B cell (primary cell): ENCODE data around the gene CREB3. TPM values are rescaled to one million over a fixed set of nuclear protein-coding genes. Genes with fewer than 3 reads are reported as not detected.

Experiments used
- ATAC-seq: fragments of 200-7000 bp; cut with Tn5 transposase; one replicate; pipeline ENCODE4 v1.10.0; 2021; ENCODE audit warnings: low read depth, mild to moderate bottlenecking, moderate number of reproducible peaks, moderate library complexity
- CTCF ChIA-PET: fragments of 350-600 bp; sonication (Branson Sonifier 250); formaldehyde crosslinking; loops from one replicate; lab custom pipeline; 2021; ENCODE audit warnings: antibody characterized with exemption, inconsistent platforms; lab: Charles Lee
- POLR2A ChIA-PET: fragments of 350-600 bp; sonication (Branson Sonifier 250); formaldehyde crosslinking; loops from one replicate; lab custom pipeline; 2021; ENCODE audit warnings: antibody characterized with exemption; lab: Charles Lee
- DNase-seq: peaks from one replicate; pipeline ENCODE4 v3.0.0; 2013
- H2AFZ ChIP-seq: 2 replicates; pipeline ENCODE4 v1.6.1; 2012; ENCODE audit warnings: mild to moderate bottlenecking, low read depth, low read length; ENCODE audit not compliant: insufficient read depth, poor library complexity, severe bottlenecking
- H3K27ac ChIP-seq, 2 donors: 1 replicate in 1 of 2; 2 replicates in 1 of 2; pipeline ENCODE4 v1.5.1; 2012 to 2013; ENCODE audit warnings: low read length in 2 of 2, mild to moderate bottlenecking in 2 of 2, moderate library complexity in 1 of 2
- H3K27me3 ChIP-seq, 4 experiments: fragments of 200-600 bp in 1 of 4; sonication (generic) in 1 of 4; replicated peaks in 1 of 4; 1 replicate in 2 of 4; 2 replicates in 2 of 4; pipeline versions ENCODE4 v1.6.1 to v1.7.0; 2013 to 2016; ENCODE audit warnings: low read length in 3 of 4, mild to moderate bottlenecking in 2 of 4, mixed read lengths in 1 of 4, moderate library complexity in 1 of 4; ENCODE audit not compliant: insufficient read depth in 4 of 4, control insufficient read depth in 3 of 4; ENCODE audit errors: control extremely low read depth in 1 of 4
- H3K36me3 ChIP-seq, 2 experiments: replicated peaks in 1 of 2; 1 replicate in 1 of 2; 2 replicates in 1 of 2; pipeline versions ENCODE4 v1.6.1 to v1.7.1; 2013; ENCODE audit warnings: low read length in 1 of 2; ENCODE audit not compliant: insufficient read depth in 2 of 2, control insufficient read depth in 1 of 2; ENCODE audit errors: control extremely low read depth in 1 of 2, extremely low read depth in 1 of 2
- H3K4me1 ChIP-seq, 2 donors: fragments of 200-600 bp in 1 of 2; sonication (generic) in 1 of 2; 1 replicate in 1 of 2; 2 replicates in 1 of 2; pipeline versions ENCODE4 v1.5.1 to v1.6.1; 2013 to 2017; ENCODE audit warnings: low read length in 2 of 2; ENCODE audit not compliant: control insufficient read depth in 2 of 2, insufficient read depth in 2 of 2
- H3K4me2 ChIP-seq: replicated peaks from 2 replicates; pipeline ENCODE3; 2012; ENCODE audit warnings: mild to moderate bottlenecking, low read depth, low read length; ENCODE audit not compliant: poor library complexity, severe bottlenecking
- H3K4me3 ChIP-seq, 5 experiments: fragments of 200-600 bp in 1 of 5; sonication (generic) in 1 of 5; 1 replicate in 3 of 5; 2 replicates in 2 of 5; pipeline versions ENCODE4 v1.5.1 to v1.7.0; 2011 to 2016; ENCODE audit warnings: low read length in 4 of 5, mild to moderate bottlenecking in 4 of 5, low read depth in 2 of 5, control low read depth in 1 of 5, moderate library complexity in 1 of 5; ENCODE audit not compliant: insufficient read depth in 1 of 5; ENCODE audit errors: control extremely low read depth in 1 of 5, extremely low read depth in 1 of 5
- H3K79me2 ChIP-seq: fragments of 200-600 bp; sonication (generic); one replicate; pipeline ENCODE4 v1.6.0; 2016; ENCODE audit warnings: low read length; ENCODE audit not compliant: control insufficient read depth, insufficient read depth
- H3K9ac ChIP-seq: fragments of 200-600 bp; sonication (generic); 2 replicates; pipeline ENCODE4 v1.6.1; 2017; ENCODE audit warnings: mild to moderate bottlenecking, low read length, moderate library complexity
- H3K9me3 ChIP-seq, 3 donors: one replicate each; pipeline versions ENCODE4 v1.6.1 to v1.7.1; 2013; ENCODE audit warnings: low read length in 2 of 3; ENCODE audit not compliant: control insufficient read depth in 2 of 3, insufficient read depth in 1 of 3; ENCODE audit errors: control extremely low read depth in 1 of 3
- H4K20me1 ChIP-seq: 2 replicates; pipeline ENCODE4 v1.6.0; 2012; ENCODE audit warnings: mild to moderate bottlenecking, low read length; ENCODE audit not compliant: insufficient read depth, control insufficient read depth, poor library complexity, severe bottlenecking
- H3K27ac Mint-ChIP-seq: one replicate; pipeline ENCODE4 v1.8.0; 2021; ENCODE audit warnings: mixed read lengths
- H3K27me3 Mint-ChIP-seq: one replicate; pipeline ENCODE4 v1.8.0; 2021; ENCODE audit warnings: mixed read lengths
- H3K4me1 Mint-ChIP-seq: one replicate; pipeline ENCODE4 v1.8.0; 2021; ENCODE audit warnings: mixed read lengths
- H3K4me3 Mint-ChIP-seq: one replicate; pipeline ENCODE4 v1.8.0; 2021; ENCODE audit warnings: mixed read lengths
- H3K9me3 Mint-ChIP-seq: one replicate; pipeline ENCODE4 v1.8.0; 2022; ENCODE audit warnings: mixed read lengths; ENCODE audit not compliant: insufficient read depth
- CTCF ChIP-seq: fragments of 200-600 bp; IDR thresholded peaks from one replicate; pipeline ENCODE4 v1.8.0; 2022; ENCODE audit warnings: antibody characterized with exemption, mild to moderate bottlenecking
- EZH2 ChIP-seq: IDR thresholded peaks from 2 replicates; pipeline ENCODE4 v1.6.1; 2012; ENCODE audit warnings: borderline replicate concordance, low read depth, mild to moderate bottlenecking, moderate library complexity, low read length; ENCODE audit not compliant: insufficient read depth, poor library complexity, severe bottlenecking
- WGBS: methylation state at CpG from one replicate; pipeline ENCODE4 v1.1.5; 2013; ENCODE audit warnings: missing lambda C conversion rate; ENCODE audit not compliant: insufficient coverage; 5-methylcytosine and 5-hydroxymethylcytosine counted together
- intact Hi-C: fragments of 100-400 bp; cut with micrococcal nuclease; formaldehyde crosslinking; loops from one replicate; pipeline ENCODE4 v1.10.0; 2022
- polyA plus RNA-seq: library from polyadenylated mRNA; depleted of rRNA; stranded (reverse); fragments of >200 nt; gene quantifications from 2 replicates; pipeline ENCODE4 v1.2.3, GENCODE V29; 2012
- total RNA-seq, 2 donors: library from RNA; stranded (reverse); fragments of 120-200 nt in 1 of 2; gene quantifications; 1 replicate in 1 of 2; 2 replicates in 1 of 2; pipeline versions ENCODE4 v1.2.3 to v1.2.4, GENCODE V29; 2013 to 2022

Gene CREB3
- total and polyA plus RNA-seq, 2 donors (not counting 1 experiment from before 2014, with no cell fraction given), result 12.3 to 20.7 TPM

GRCh38 chr9:35738924-35739323 is 6.5 kb downstream of the CREB3 start:
- DNase-seq (no peak), ATAC-seq (no peak)
- POLR2A ChIA-PET, result no interaction called here
- Histone ChIP-seq H3K79me2 (peaks cover 24% of the 10 kb centered on the region), H3K4me3 (no peak overlapping the region), H3K9me3 (no peaks in the 10 kb centered on the region), H2AFZ (no peak overlapping the region), H3K4me1 (peaks cover 0 to 8% of the 10 kb centered on the region in 2 donors), H3K27ac (no peak overlapping the region), H4K20me1 (peaks cover 11% of the 10 kb centered on the region), H3K9ac (no peak overlapping the region), H3K27me3 (no peaks in the 10 kb centered on the region), H3K4me2 (no peak overlapping the region), H3K36me3 (peaks cover 1 to 92% of the 10 kb centered on the region in 2 experiments)
- 96% methylated on average over 4 of the region's 7 CpGs for WGBS
- Mint-ChIP-seq H3K4me3 (no peak overlapping the region), H3K9me3 (no peaks in the 10 kb centered on the region), H3K4me1 (peaks cover 9% of the 10 kb centered on the region), H3K27me3 (no peaks in the 10 kb centered on the region), H3K27ac (no peak overlapping the region)
- intact Hi-C loops, result loop anchor here (10.0 kb wide), 2 partner anchors 664 to 1726 kb away; partner anchors contain the start of genes FANCG, VCP and ZBTB5
- CTCF ChIA-PET, result interaction anchor here (1.0 to 9.7 kb wide), 3 partner anchors 8 to 87 kb away, joined by 5 to 142 read pairs (median 20); partner anchors contain the start of genes GBA2 and RGP1
- TF ChIP-seq EZH2 (no peak), CTCF (no peak)

- Mint-ChIP-seq H3K27ac (no peak overlapping the region), H3K27me3 (no peaks in the 10 kb centered on the region), H3K4me3 (no peak overlapping the region), H3K4me1 (peaks cover 11% of the 10 kb centered on the region), H3K9me3 (no peaks in the 10 kb centered on the region)
- CTCF ChIA-PET, result no interaction called here
- POLR2A ChIA-PET, result interaction anchor here (1.2 kb wide), 1 partner anchor 8 kb away, joined by 3 read pairs; no protein-coding TSS in a partner anchor
- H3K4me1 ChIP-seq, result peaks cover 0 to 8% of the 10 kb centered on the region in 2 donors
- intact Hi-C loops, result no loop called here
- ATAC-seq (no peak), DNase-seq (no peak)
- no peak overlapping the region for H3K27ac ChIP-seq
- peaks cover 35% of the 10 kb centered on the region for H3K79me2 ChIP-seq
- H4K20me1 ChIP-seq, result peaks cover 20% of the 10 kb centered on the region
- TF ChIP-seq EZH2 (no peak), CTCF (no peak)
- peaks cover 0 to 92% of the 10 kb centered on the region in 2 experiments for H3K36me3 ChIP-seq
- H3K9me3 ChIP-seq, result no peaks in the 10 kb centered on the region
- H2AFZ ChIP-seq, result no peak overlapping the region
- H3K4me3 ChIP-seq, result no peak overlapping the region
- H3K4me2 ChIP-seq, result no peak overlapping the region
- no peaks in the 10 kb centered on the region for H3K27me3 ChIP-seq
- no peak overlapping the region for H3K9ac ChIP-seq
- WGBS, result 100% methylated on average over 4 of the region's 6 CpGs
Measured at GRCh38 chr9:35740243-35740642, 7.8 kb downstream of the CREB3 start.
